OCI-LY1 (cell line): ENCODE data around the gene ARF6.

Experiments used
- H2AFZ ChIP-seq: fragments of 200-600 bp; sonication (generic), shearing (Covaris generic); 2 replicates; pipeline ENCODE4 v1.6.0; 2014; ENCODE audit warnings: antibody characterized with exemption, mild to moderate bottlenecking, low read length
- H3F3A ChIP-seq: fragments of 200-600 bp; sonication (generic), shearing (Covaris generic); 2 replicates; pipeline ENCODE4 v1.6.0; 2014; ENCODE audit warnings: mild to moderate bottlenecking, antibody characterized with exemption, low read length, moderate library complexity; ENCODE audit not compliant: insufficient read depth
- H3K27ac ChIP-seq: fragments of 200-600 bp; sonication (generic); 2 replicates; pipeline ENCODE4 v1.5.1; 2014; ENCODE audit warnings: low read length, mixed run types, mild to moderate bottlenecking, low read depth; ENCODE audit not compliant: poor library complexity, severe bottlenecking
- H3K27me3 ChIP-seq: fragments of 200-600 bp; sonication (generic); 2 replicates; pipeline ENCODE4 v1.6.0; 2014; ENCODE audit warnings: antibody characterized with exemption, mild to moderate bottlenecking, low read length, moderate library complexity; ENCODE audit not compliant: insufficient read depth
- H3K36me3 ChIP-seq: fragments of 200-600 bp; sonication (generic); 2 replicates; pipeline ENCODE4 v1.6.1; 2014; ENCODE audit warnings: mild to moderate bottlenecking, antibody characterized with exemption, low read length, moderate library complexity, mixed read lengths; ENCODE audit not compliant: insufficient read depth
- H3K4me1 ChIP-seq: fragments of 200-600 bp; sonication (generic); 2 replicates; pipeline ENCODE4 v1.5.1; 2014; ENCODE audit warnings: mild to moderate bottlenecking, low read length, moderate library complexity; ENCODE audit not compliant: insufficient read depth, severe bottlenecking
- H3K4me2 ChIP-seq: fragments of 200-600 bp; sonication (generic), shearing (Covaris generic); 2 replicates; pipeline ENCODE4 v1.6.1; 2014; ENCODE audit warnings: low read length
- H3K4me3 ChIP-seq: fragments of 200-600 bp; sonication (generic); 2 replicates; pipeline ENCODE4 v1.5.1; 2014; ENCODE audit warnings: low read length, low read depth, mild to moderate bottlenecking, mixed read lengths; ENCODE audit not compliant: poor library complexity, severe bottlenecking
- H3K79me2 ChIP-seq: fragments of 200-600 bp; shearing (Covaris generic); 2 replicates; pipeline ENCODE4 v1.6.1; 2016; ENCODE audit warnings: mixed run types, low read length, mixed read lengths; ENCODE audit not compliant: insufficient read depth
- H3K9ac ChIP-seq: fragments of 200-600 bp; sonication (generic), shearing (Covaris generic); 2 replicates; pipeline ENCODE4 v1.6.1; 2014; ENCODE audit warnings: mild to moderate bottlenecking, low read length, mixed read lengths
- H3K9me2 ChIP-seq: fragments of 200-600 bp; sonication (generic), shearing (Covaris generic); 2 replicates; pipeline ENCODE4 v1.6.1; 2014; ENCODE audit warnings: low read depth, mild to moderate bottlenecking, low read length, mixed read lengths
- H3K9me3 ChIP-seq: fragments of 200-600 bp; shearing (Covaris generic); 2 replicates; pipeline ENCODE4 v1.6.1; 2014; ENCODE audit warnings: low read length, mixed read lengths
- H4K20me1 ChIP-seq: fragments of 200-600 bp; sonication (generic), shearing (Covaris generic); 2 replicates; pipeline ENCODE4 v1.6.0; 2016; ENCODE audit warnings: mild to moderate bottlenecking, low read length; ENCODE audit not compliant: insufficient read depth
- CTCF ChIP-seq: fragments of 200-600 bp; sonication (generic), shearing (Covaris generic); IDR thresholded peaks from 2 replicates; pipeline ENCODE4 v1.5.1; 2017; ENCODE audit warnings: mild to moderate bottlenecking, antibody characterized with exemption, low read length, moderate library complexity, mixed read lengths
- EZH2 ChIP-seq: fragments of 200-600 bp; sonication (generic), shearing (Covaris generic); IDR thresholded peaks from 2 replicates; pipeline ENCODE4 v1.8.0; 2017; ENCODE audit warnings: borderline replicate concordance, mixed run types, mild to moderate bottlenecking, antibody characterized with exemption, low read length, moderate library complexity, mixed read lengths

ARF6 gene

GRCh38 chr14:49861699-49862088, 31.2 kb upstream of the ARF6 start:
- H3K27me3 ChIP-seq, result no peaks in the 10 kb centered on the region
- H3K36me3 ChIP-seq, result no peaks in the 10 kb centered on the region
- peak overlapping the region; percentile 89 for H3K27ac ChIP-seq
- peak overlapping the region; percentile 87 for H3K4me2 ChIP-seq
- peak overlapping the region; percentile 85 for H3K4me3 ChIP-seq
- no peaks in the 10 kb centered on the region for H3K9me3 ChIP-seq
- H3K4me1 ChIP-seq, result peaks cover 46% of the 10 kb centered on the region
- no peaks in the 10 kb centered on the region for H3K79me2 ChIP-seq
- H4K20me1 ChIP-seq, result no peaks in the 10 kb centered on the region
- no peaks in the 10 kb centered on the region for H3K9me2 ChIP-seq
- no peak for TF ChIP-seq CTCF
- TF ChIP-seq EZH2, result no peak
- peak overlapping the region; percentile 89 for H3K9ac ChIP-seq
- peak overlapping the region; percentile 98 for H2AFZ ChIP-seq
- H3F3A ChIP-seq, result 0 out of 2 replicates have a peak, but pooled peaks cover 4% of the 10 kb centered on the region

- H3F3A ChIP-seq, result 0 out of 2 replicates have a peak, but pooled peaks cover 4% of the 10 kb centered on the region
- no peaks in the 10 kb centered on the region for H4K20me1 ChIP-seq
- TF ChIP-seq CTCF (peak; percentile 100), EZH2 (no peak)
- peak overlapping the region; percentile 87 for H3K4me2 ChIP-seq
- no peaks in the 10 kb centered on the region for H3K9me3 ChIP-seq
- H3K27ac ChIP-seq, result peak overlapping the region; percentile 89
- H3K79me2 ChIP-seq, result no peaks in the 10 kb centered on the region
- peak overlapping the region; percentile 98 for H2AFZ ChIP-seq
- H3K9ac ChIP-seq, result peak overlapping the region; percentile 89
- H3K9me2 ChIP-seq, result no peaks in the 10 kb centered on the region
- peaks cover 46% of the 10 kb centered on the region for H3K4me1 ChIP-seq
- no peaks in the 10 kb centered on the region for H3K27me3 ChIP-seq
- H3K4me3 ChIP-seq, result peak overlapping the region; percentile 85
- H3K36me3 ChIP-seq, result no peaks in the 10 kb centered on the region
These were observed 30.7 kb upstream of the ARF6 start for GRCh38 chr14:49862089-49862673.

- no peak overlapping the region for H2AFZ ChIP-seq
- H3K4me1 ChIP-seq, result peaks cover 40% of the 10 kb centered on the region
- no peaks in the 10 kb centered on the region for H3K36me3 ChIP-seq
- H3K4me2 ChIP-seq, result peak overlapping the region; percentile 87
- H3F3A ChIP-seq, result 0 out of 2 replicates have a peak, but pooled peaks cover 4% of the 10 kb centered on the region
- H3K9ac ChIP-seq, result peak overlapping the region; percentile 97
- peak overlapping the region; percentile 85 for H3K4me3 ChIP-seq
- no peaks in the 10 kb centered on the region for H3K27me3 ChIP-seq
- no peaks in the 10 kb centered on the region for H3K9me3 ChIP-seq
- H3K9me2 ChIP-seq, result no peaks in the 10 kb centered on the region
- H3K79me2 ChIP-seq, result no peaks in the 10 kb centered on the region
- no peaks in the 10 kb centered on the region for H4K20me1 ChIP-seq
- H3K27ac ChIP-seq, result peak overlapping the region; percentile 89
- TF ChIP-seq EZH2 (no peak), CTCF (no peak)
These were observed 29.2 kb upstream of the ARF6 start for GRCh38 chr14:49863487-49864281.
